A549 treated with AZD9567 at 1 μM for 4 hours (cell line): ENCODE results near the gene MINK1. TPM values are rescaled to one million over a fixed set of nuclear protein-coding genes. Genes with fewer than 3 reads are reported as not detected.

Experiments used
- total RNA-seq: library from RNA; stranded (reverse); fragments of 200-300 nt; extraction: Qiagen RNA extraction; gene quantifications from 5 replicates; pipeline ENCODE4 v1.2.3, GENCODE V29; 2022; ENCODE audit not compliant: insufficient read depth

Gene MINK1
- 43.4 to 60.9 TPM (median 59.8 TPM) in 5 replicates for total RNA-seq

DNA sequence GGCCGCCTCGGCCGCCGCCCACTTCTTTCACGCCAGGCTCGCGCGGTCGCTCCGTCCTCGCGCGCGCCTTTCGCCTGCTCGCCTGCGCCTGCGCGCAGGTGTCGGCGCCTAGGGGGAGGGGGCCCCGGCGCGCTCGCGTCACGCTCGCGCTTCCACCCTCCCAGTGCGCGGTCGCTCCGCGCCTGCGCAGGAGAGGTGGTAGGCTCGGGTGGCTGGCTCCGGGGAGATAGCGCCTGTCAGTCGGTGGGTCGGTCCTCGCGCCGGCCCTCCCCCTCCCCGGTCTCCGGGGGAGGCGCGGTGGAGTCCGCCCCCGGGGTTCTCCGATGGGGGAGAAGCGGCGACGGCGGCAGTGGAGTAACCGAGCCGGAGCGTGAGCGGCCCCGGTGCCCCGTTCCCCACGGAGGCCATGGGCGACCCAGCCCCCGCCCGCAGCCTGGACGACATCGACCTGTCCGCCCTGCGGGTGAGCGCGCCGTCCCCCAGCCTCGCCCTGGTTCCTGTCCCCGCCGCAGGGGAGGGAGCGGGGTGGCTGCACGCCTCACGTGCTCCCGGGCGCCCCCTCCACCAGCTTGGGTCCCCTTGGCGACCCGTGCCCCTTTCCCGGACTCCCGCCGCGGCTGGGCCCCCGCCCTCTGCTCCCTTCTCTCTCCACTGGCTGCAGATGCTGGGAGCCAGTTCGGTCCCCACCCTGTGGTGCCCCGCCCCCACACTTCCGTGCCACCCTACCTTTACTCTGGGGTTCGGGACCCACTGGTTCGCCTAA is at the start of gene MINK1:
TSS of gene MINK1 (plus strand) at position 163 of the 763 bp plus-strand sequence. CDS start at position 407, 244 bp downstream.

DNA sequence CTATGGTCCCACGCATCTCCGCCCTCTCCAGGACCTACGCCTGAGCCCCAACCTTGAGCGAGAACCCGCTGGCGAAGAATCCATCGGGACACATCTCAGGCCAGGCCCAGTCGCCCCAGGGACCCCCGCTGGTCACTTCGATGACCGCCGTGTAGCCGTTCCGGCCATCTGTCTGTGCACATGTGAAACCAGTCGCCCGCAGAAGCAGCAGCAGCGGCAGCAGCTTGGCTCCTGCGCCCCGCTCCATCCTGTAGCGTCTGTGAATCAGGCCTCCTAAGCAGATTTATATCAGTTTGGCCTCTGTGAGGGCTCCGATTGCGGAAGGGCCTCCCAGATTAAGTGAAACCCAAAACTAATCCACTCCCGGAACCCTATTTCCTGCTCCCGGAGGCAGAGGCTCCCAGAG is 47.0 kb upstream of the MINK1 start, which contains the start of gene VMO1:
TSS of gene VMO1 (minus strand) at position 259 of the 406 bp plus-strand sequence. CDS start at position 247, 12 bp downstream.

DNA sequence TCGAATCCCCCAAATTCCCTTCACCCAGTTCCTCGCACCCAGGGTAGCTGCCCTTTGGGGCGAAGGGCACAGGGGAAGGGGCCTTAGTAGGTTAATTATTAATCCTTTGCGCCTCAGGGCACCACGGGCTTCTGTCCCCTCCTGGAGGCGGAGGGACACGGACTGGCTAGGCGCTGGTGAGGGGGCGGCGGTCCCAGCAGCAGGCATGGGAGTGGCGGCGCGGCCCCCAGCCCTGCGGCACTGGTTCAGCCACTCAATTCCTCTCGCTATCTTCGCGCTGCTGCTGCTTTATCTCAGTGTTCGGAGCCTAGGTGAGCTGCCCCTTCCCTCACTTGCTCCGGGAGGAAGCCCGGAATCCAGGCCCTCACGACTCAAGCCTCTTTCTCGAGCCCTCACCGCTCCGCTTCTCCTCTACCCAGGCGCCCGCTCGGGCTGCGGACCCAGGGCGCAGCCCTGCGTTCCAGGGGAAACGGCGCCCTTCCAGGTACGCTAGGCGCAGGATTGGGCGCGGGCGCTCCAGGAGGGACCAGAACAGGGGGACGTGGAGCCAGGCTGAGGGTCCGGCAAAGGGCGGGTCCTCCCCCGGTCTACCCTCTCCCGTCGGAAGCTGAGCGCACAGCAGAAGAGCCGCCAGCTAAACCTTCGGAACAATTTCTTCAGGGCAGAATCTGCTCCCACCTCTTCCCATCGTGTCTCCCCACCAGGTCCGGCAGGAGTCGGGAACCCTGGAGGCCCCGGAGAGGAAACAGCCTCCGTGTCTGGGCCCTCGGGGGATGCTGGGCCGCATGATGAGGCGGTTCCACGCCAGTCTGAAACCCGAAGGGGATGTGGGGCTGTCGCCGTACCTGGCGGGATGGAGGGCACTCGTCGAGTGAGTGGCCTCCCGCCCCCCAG is 44.1 kb upstream of the MINK1 start, which contains the start of gene GLTPD2:
TSS of gene GLTPD2 (plus strand) at position 158 of the 894 bp plus-strand sequence. CDS start at position 206, 48 bp downstream.

DNA sequence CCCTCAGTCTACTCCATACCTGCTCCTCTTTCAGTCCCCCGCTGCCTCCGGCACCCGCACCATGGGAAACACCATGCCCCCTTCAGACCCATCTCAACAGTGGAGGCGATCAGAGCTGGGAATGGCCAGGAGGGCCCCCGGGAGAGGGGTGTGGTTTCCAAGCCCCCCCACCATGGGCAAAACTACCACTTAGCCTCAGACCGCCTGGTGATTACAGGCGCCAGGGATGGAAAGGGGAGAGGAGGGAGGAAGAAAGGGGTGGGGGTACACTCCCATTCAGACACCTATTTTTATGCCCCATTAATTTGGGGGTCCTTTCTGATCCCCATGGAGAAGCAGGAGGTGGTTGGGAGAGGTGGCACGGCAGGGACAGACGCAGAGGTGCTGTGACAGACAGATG is 30.9 kb upstream of the MINK1 start, which contains the start of gene C17orf114:
TSS of gene C17orf114 (minus strand) at position 101 of the 400 bp plus-strand sequence.

DNA sequence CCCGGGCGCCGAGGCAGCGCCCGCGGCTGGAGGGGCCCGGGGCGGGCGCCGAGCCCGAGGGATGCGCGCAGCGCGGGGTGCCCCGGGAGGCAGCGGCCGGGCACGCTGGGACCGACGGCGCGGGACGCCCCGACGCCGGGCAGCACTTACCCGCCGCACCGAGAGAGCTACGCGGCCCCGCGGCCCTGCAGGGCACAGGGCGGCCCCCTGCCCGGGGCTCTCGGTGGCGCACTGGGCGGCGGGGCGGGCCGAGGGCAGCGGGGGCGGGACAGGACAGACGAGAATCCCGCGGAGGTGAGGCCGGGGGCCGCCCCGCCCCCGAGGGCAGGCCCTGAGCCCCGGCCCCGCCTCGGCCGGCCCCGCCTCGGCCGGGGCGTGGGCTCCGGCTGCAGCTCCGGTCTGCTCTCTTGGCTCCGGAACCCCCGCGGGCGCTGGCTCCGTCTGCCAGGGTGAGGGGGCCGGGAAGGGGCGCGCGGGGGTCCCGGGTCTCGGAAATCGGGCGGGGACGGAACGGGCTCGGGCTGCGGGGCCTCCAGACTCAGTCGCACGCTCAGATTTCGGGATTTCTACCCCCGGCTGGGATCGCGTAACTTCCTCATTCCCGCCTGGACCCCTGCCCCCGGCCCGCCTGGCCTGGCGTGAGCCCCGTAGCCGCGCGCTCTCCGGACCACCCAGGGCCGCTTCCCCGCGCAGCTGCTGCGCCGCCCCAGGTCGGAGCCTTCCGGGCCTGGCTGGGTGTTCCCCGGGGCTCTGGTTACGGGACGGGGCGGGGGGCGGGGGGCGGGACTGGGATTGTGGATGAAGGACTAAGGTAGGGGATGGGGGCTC is 26.1 kb upstream of the MINK1 start, which contains the start of gene PLD2:
TSS of gene PLD2 (plus strand) at position 376 of the 828 bp plus-strand sequence. CDS start 621 bp downstream, outside the sequence.

DNA sequence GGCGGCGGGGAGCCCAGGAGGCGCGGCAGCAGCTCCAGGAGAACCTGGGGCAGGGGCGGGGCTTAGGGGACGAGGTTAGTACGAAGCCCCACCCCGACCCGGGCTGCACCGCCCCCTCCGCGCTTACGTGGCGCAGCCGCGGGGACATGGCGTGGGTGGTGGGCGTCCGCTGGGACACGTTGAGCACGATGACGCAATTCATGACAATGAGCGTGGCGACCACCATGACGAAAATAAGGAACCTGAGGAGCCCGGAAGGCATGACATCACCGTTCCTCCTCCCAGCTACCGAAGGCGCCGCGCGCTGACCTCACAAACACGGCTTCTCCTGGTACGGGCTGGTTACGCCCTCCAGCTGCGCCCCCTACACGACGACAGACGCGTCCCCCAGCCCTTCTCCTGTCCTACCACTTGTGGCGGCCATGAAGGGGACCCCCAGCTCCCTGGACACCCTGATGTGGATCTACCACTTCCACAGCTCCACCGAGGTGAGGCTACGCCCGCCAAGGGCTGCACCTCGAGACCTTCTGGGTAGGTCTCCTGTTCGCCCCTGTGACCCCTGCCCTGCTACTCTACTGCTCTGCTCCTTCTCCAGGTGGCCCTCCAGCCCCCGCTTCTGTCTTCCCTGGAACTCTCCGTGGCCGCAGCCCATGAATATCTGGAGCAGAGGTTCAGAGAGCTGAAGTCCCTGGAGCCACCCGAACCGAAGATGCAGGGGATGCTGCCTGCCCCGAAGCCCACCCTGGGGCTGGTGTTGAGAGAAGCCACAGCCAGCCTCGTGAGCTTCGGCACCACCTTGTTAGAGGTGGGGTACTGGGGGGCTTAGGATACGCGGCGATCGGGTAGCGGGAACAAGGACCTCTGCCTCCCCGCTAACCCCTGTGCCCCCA is 66.4 kb downstream of the MINK1 start, which contains the start of gene C17orf107:
TSS of gene C17orf107 (plus strand) at position 196 of the 890 bp plus-strand sequence. CDS start at position 423, 227 bp downstream.

DNA sequence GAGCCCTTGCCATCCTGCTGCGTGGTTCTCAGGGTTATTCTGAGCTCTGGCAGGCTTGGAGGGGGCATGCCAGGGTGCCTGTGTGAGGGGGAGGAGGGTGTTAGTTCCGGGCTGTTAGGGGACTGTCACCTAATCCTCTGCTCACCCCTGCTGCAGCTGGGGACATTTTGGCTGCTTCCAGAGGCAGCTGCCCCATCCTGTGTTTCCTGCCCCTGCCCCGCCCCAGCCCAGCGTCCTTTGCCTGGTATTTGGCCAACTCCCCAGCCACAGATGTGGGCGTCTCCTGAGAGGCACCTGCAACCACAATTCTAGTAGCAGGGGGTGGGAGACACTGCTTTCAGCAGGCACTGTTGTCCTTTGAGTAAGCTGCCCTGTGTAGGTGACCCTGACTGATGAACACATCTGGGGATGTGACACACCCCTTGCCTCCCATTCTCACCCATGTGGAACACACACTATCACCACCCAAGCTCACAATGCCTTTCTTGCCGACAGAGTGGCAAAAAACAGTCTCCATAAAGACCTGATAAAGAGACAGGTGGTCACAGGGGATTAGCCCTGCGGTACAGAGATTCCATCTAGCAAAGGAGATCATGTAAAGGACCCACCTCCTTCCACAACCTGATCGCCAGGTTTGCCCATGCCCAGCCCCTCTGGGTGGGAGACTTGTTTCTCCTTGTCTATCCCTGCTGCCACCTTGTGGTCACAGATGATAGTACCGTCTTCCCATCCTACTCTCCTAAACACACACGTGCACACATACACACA is 70.1 kb downstream of the MINK1 start, which contains the start of gene CHRNE:
TSS of gene CHRNE (minus strand) at position 48 of the 768 bp plus-strand sequence. CDS start at position 13, 35 bp downstream.

DNA sequence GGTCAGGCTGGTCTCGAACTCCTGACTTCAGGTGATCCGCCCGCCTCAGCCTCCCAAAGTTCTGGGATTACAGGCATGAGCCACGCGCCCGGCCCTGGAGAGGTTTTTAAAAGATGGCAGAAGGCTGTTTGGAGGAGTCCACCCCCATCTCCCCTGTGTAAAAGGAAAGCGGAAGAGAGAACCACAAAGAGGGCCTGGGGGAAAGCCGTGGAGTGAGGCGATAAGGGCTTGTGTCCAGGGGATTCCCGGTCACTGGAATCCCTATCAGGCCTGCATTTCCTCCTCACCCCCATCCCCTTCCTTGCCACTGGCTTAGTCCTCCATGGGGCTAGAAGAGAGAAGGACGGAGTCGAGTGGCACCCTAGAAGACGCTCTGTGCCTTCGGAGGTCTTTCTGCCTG is 98.8 kb downstream of the MINK1 start, which contains the start of gene GP1BA:
TSS of gene GP1BA (plus strand) at position 315 of the 400 bp plus-strand sequence. CDS start 328 bp downstream, outside the sequence.

DNA sequence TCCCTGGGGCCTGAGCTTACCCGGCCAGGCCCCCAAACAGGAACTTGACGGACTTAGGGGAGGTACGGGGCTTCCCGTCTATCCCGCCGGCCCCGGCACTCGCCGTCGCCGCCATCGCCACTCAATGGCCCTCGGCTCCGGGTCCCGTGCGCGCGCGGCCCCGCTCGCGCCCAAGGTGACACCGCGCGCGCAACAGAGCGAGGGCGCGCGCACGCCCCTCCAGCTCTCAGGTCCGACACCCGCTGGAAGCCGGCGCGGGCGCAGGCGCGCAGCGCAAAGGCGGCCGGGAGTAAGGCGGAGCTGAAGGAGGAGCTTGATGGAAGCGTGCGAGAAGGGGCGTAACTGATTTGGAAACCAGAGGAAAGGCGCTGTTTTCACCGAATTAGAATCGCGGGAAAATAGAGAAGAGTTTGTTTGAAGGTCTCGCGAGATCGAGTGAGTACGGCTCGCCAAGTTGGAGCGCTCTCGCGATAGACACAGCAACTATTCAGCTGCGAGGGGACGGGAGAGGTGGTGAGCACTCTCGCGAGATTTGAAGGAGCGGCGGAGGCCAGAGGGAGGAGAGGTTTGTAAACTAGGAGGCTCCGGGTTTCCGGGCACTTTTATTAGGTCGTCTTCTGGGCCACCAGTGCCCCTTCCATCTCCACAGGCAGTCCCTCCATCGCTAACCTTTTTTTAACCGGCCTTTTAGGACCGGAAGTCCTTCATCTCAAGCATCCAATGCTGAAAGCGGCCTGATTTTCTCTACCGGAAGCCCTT is 106.8 kb downstream of the MINK1 start, which contains the start of the genes RNF167 and SLC25A11:
TSS of gene RNF167 (plus strand) at position 473 of the 759 bp plus-strand sequence. CDS start 642 bp downstream, outside the sequence.
TSS of gene SLC25A11 (minus strand) at position 251 of the 759 bp plus-strand sequence. CDS start at position 115, 136 bp downstream.

Other genes with a start within 250 kb of the MINK1 start
- gene SMTNL2, start 248.8 kb upstream of the MINK1 start, total RNA-seq, result 0.25 to 0.81 TPM (median 0.39 TPM) in 4 of 5 replicates, not detected in the other
- gene ALOX15, start 191.7 kb upstream of the MINK1 start, total RNA-seq, result 0.08 to 0.19 TPM (median 0.13 TPM) in 4 of 5 replicates, not detected in the other
- 66.9 to 82.2 TPM (median 76.2 TPM) in 5 replicates for gene PELP1, start 129.2 kb upstream of the MINK1 start, total RNA-seq
- gene ARRB2, start 122.7 kb upstream of the MINK1 start, total RNA-seq, result 37.0 to 64.2 TPM (median 54.1 TPM) in 5 replicates
- gene MED11, start 101.9 kb upstream of the MINK1 start, total RNA-seq, result 41.9 to 56.7 TPM (median 44.4 TPM) in 5 replicates
- gene ZMYND15, start 93.5 kb upstream of the MINK1 start, total RNA-seq, result 0.38 to 0.73 TPM (median 0.53 TPM) in 4 of 5 replicates, not detected in the other
- gene CXCL16, start 93.4 kb upstream of the MINK1 start, total RNA-seq, result 10.4 to 19.0 TPM (median 15.7 TPM) in 5 replicates
- gene TM4SF5, start 61.5 kb upstream of the MINK1 start, total RNA-seq, result 0.58 to 0.88 TPM (median 0.65 TPM) in 4 of 5 replicates, not detected in the other
- gene VMO1, start 47.0 kb upstream of the MINK1 start, total RNA-seq, result 0.85 to 1.4 TPM (median 0.92 TPM) in 4 of 5 replicates, not detected in the other
- 0.13 TPM in 1 of 5 replicates, not detected in the others for gene GLTPD2, start 44.4 kb upstream of the MINK1 start, total RNA-seq
- gene PSMB6, start 37.2 kb upstream of the MINK1 start, total RNA-seq, result 404 to 505 TPM (median 496 TPM) in 5 replicates
- gene PLD2, start 26.2 kb upstream of the MINK1 start, total RNA-seq, result 16.4 to 29.9 TPM (median 27.4 TPM) in 5 replicates
- 0.33 to 0.38 TPM (median 0.34 TPM) in 4 of 5 replicates, not detected in the other for gene C17orf107, start 66.2 kb downstream of the MINK1 start, total RNA-seq
- gene CHRNE, start 69.8 kb downstream of the MINK1 start, total RNA-seq, result 0.08 to 0.17 TPM (median 0.09 TPM) in 4 of 5 replicates, not detected in the other
- not detected in 5 replicates for gene GP1BA, start 98.9 kb downstream of the MINK1 start, total RNA-seq
- 64.9 to 73.6 TPM (median 71.0 TPM) in 5 replicates for gene SLC25A11, start 106.7 kb downstream of the MINK1 start, total RNA-seq
- 92.1 to 135 TPM (median 115 TPM) in 5 replicates for gene RNF167, start 106.9 kb downstream of the MINK1 start, total RNA-seq
- gene PFN1, start 115.2 kb downstream of the MINK1 start, total RNA-seq, result 1,940 to 2,758 TPM (median 2,664 TPM) in 5 replicates
- gene ENO3, start 117.8 kb downstream of the MINK1 start, total RNA-seq, result 28.4 to 52.6 TPM (median 44.9 TPM) in 5 replicates
- 61.2 to 77.6 TPM (median 74.1 TPM) in 5 replicates for gene SPAG7, start 134.5 kb downstream of the MINK1 start, total RNA-seq
- 25.4 to 37.2 TPM (median 33.9 TPM) in 5 replicates for gene CAMTA2, start 154.3 kb downstream of the MINK1 start, total RNA-seq
- gene INCA1, start 164.2 kb downstream of the MINK1 start, total RNA-seq, result 1.5 to 2.0 TPM (median 1.8 TPM) in 4 of 5 replicates, not detected in the other
- gene KIF1C, start 164.6 kb downstream of the MINK1 start, total RNA-seq, result 97.3 to 167 TPM (median 112 TPM) in 5 replicates
- 0.55 to 0.80 TPM (median 0.69 TPM) in 4 of 5 replicates, not detected in the other for gene SLC52A1, start 202.1 kb downstream of the MINK1 start, total RNA-seq
- gene ZFP3, start 245.1 kb downstream of the MINK1 start, total RNA-seq, result 0.85 to 1.8 TPM (median 1.1 TPM) in 5 replicates